ENCODE measurements around the gene COL6A2.
"Not testable (repeated sequence)": the region's sequence is repeated elsewhere in the genome, so short reads cannot be mapped to it uniquely, and the experiment has no call there.

Gene COL6A2

GRCh38 chr21:46097336-46098293 is at the start of gene COL6A2:
COL6A2 (plus strand) TSS chr21:46098112.
- DNase-seq: peak; percentile 22

GRCh38 chr21:46048926-46049889 is 48.7 kb upstream of the COL6A2 start:
- peak; percentile 15 for DNase-seq

GRCh38 chr21:46049890-46050667 is 47.8 kb upstream of the COL6A2 start:
- DNase-seq: no peak

- no peak for DNase-seq
These were observed 47.1 kb upstream of the COL6A2 start for GRCh38 chr21:46050668-46051378.

GRCh38 chr21:46051379-46051770 is 46.5 kb upstream of the COL6A2 start:
- no peak for DNase-seq

- no peak for DNase-seq
These were observed 45.9 kb upstream of the COL6A2 start for GRCh38 chr21:46051821-46052675.

- peak; percentile 3 for DNase-seq
These were observed 44.9 kb upstream of the COL6A2 start for GRCh38 chr21:46052703-46053651.

GRCh38 chr21:46054031-46054430 is 43.9 kb upstream of the COL6A2 start:
- DNase-seq: no peak

GRCh38 chr21:46054451-46054881 is 43.4 kb upstream of the COL6A2 start:
- DNase-seq: no peak

- no peak for DNase-seq
These were observed 42.0 kb upstream of the COL6A2 start for GRCh38 chr21:46055863-46056281.

- no peak for DNase-seq
These were observed 41.4 kb upstream of the COL6A2 start for GRCh38 chr21:46056450-46056903.

GRCh38 chr21:46057111-46057709 is 40.7 kb upstream of the COL6A2 start:
- DNase-seq: no peak

- no peak for DNase-seq
These were observed 40.1 kb upstream of the COL6A2 start for GRCh38 chr21:46057710-46058241.

GRCh38 chr21:46058431-46059145 is 39.3 kb upstream of the COL6A2 start:
- DNase-seq: no peak

- no peak for DNase-seq
These were observed 38.7 kb upstream of the COL6A2 start for GRCh38 chr21:46059195-46059594.

- DNase-seq: not testable (repeated sequence)
These were observed 38.0 kb upstream of the COL6A2 start for GRCh38 chr21:46059711-46060455.

GRCh38 chr21:46060596-46061061 is 37.3 kb upstream of the COL6A2 start:
- DNase-seq: no peak
